Uterus (tissue), 2 donors: ENCODE data around the gene CD160.

Experiments
- CTCF ChIP-seq, 4 experiments: fragments of 200-600 bp in 2 of 4; fragments of 450-650 bp in 2 of 4; sonication (generic) in 2 of 4; IDR thresholded peaks; one replicate each; pipeline ENCODE4 v1.5.1; 2016 to 2019; ENCODE audit warnings: antibody characterized with exemption in 4 of 4, mild to moderate bottlenecking in 2 of 4, moderate library complexity in 1 of 4
- POLR2A ChIP-seq, 2 donors: fragments of 450-650 bp; IDR thresholded peaks; one replicate each; pipeline ENCODE4 v1.6.1; 2016; ENCODE audit warnings: antibody characterized with exemption in 2 of 2, mild to moderate bottlenecking in 1 of 2, moderate library complexity in 1 of 2

- TF ChIP-seq CTCF (IDR thresholded peaks at IDR 0.05) (no peak), POLR2A (IDR thresholded peaks at IDR 0.05) (peak in 1 of 2 donors; percentile 57)
Observed at GRCh38 chr1:145784409-145784808, 65.1 kb downstream of the CD160 start.
